H1 (cell line): ENCODE results near the gene CD3D. TPM values are rescaled to one million over a fixed set of nuclear protein-coding genes. Genes with fewer than 3 reads are reported as not detected.

ENCODE experiments used
- CTCF ChIA-PET: fragments of 300-600 bp; sonication (Branson Sonifier 250); formaldehyde crosslinking; loops from one replicate; lab custom pipeline; 2021; ENCODE audit not compliant: partially characterized antibody; lab: Charles Lee
- POLR2A ChIA-PET: fragments of 300-600 bp; sonication (Branson Sonifier 250); formaldehyde crosslinking; loops from one replicate; lab custom pipeline; 2021; ENCODE audit warnings: inconsistent platforms; ENCODE audit not compliant: partially characterized antibody; lab: Charles Lee
- DNase-seq, 2 experiments: peaks; one replicate each; pipeline versions ENCODE4 v3.0.0 to v3.0.0-alpha.2; 2010 to 2022; ENCODE audit warnings: low spot score in 2 of 2, low read depth in 1 of 2, mixed read lengths in 1 of 2
- FAIRE-seq: peaks from 2 replicates; lab custom pipeline; 2011; peaks lifted over from hg19 to GRCh38; lab: Jason Lieb, UNC
- H2AFZ ChIP-seq: 2 replicates; pipeline ENCODE4 v1.8.1; 2012; ENCODE audit warnings: low read length, inconsistent platforms
- H2AK5ac ChIP-seq: 2 replicates; pipeline ENCODE4 v1.6.1; 2013; ENCODE audit warnings: low read depth, low read length
- H2BK120ac ChIP-seq: replicated peaks from 2 replicates; pipeline ENCODE3; 2013; ENCODE audit warnings: low read depth, low read length, inconsistent platforms
- H2BK12ac ChIP-seq: 2 replicates; pipeline ENCODE4 v1.6.1; 2013; ENCODE audit warnings: low read depth, low read length
- H2BK15ac ChIP-seq: 2 replicates; pipeline ENCODE4 v1.6.1; 2013; ENCODE audit warnings: low read length
- H2BK20ac ChIP-seq: 2 replicates; pipeline ENCODE4 v1.6.1; 2013; ENCODE audit warnings: low read length
- H2BK5ac ChIP-seq: 2 replicates; pipeline ENCODE4 v1.6.1; 2013; ENCODE audit warnings: low read depth, low read length
- H3K14ac ChIP-seq: 2 replicates; pipeline ENCODE4 v1.6.1; 2013; ENCODE audit warnings: inconsistent platforms; ENCODE audit not compliant: insufficient read length
- H3K18ac ChIP-seq: 2 replicates; pipeline ENCODE4 v1.6.1; 2013; ENCODE audit warnings: low read length; ENCODE audit errors: extremely low read depth
- H3K23ac ChIP-seq: 2 replicates; pipeline ENCODE4 v1.6.1; 2013; ENCODE audit warnings: inconsistent platforms; ENCODE audit not compliant: insufficient read length
- H3K23me2 ChIP-seq: 2 replicates; pipeline ENCODE4 v1.6.1; 2013; ENCODE audit warnings: low read depth, low read length
- H3K27ac ChIP-seq: 2 replicates; pipeline ENCODE4 v1.6.1; 2011; ENCODE audit warnings: low read depth, low read length, inconsistent platforms
- H3K27me3 ChIP-seq, 4 experiments: replicated peaks in 1 of 4; 1 replicate in 1 of 4; 2 replicates in 3 of 4; pipeline versions ENCODE4 v1.6.1 to v1.8.1; 2011 to 2013; ENCODE audit warnings: low read length in 3 of 4, mild to moderate bottlenecking in 3 of 4, inconsistent platforms in 2 of 4, mixed read lengths in 2 of 4, moderate library complexity in 1 of 4; ENCODE audit not compliant: control insufficient read depth in 3 of 4, insufficient read depth in 3 of 4; ENCODE audit errors: extremely low read depth in 1 of 4
- H3K36me3 ChIP-seq, 4 experiments: 2 replicates each; pipeline versions ENCODE4 v1.6.1 to v1.8.1; 2011 to 2013; ENCODE audit warnings: mild to moderate bottlenecking in 4 of 4, low read length in 3 of 4, moderate library complexity in 2 of 4, control low read depth in 1 of 4, inconsistent platforms in 1 of 4; ENCODE audit not compliant: insufficient read depth in 4 of 4, control insufficient read depth in 2 of 4
- H3K4ac ChIP-seq: replicated peaks from 2 replicates; pipeline ENCODE3; 2013; ENCODE audit warnings: low read length, low read depth, mixed read lengths, inconsistent platforms; ENCODE audit not compliant: insufficient read length
- H3K4me1 ChIP-seq, 4 experiments: replicated peaks in 1 of 4; 1 replicate in 1 of 4; 2 replicates in 3 of 4; pipeline versions ENCODE4 v1.6.1 to v1.8.1; 2011 to 2013; ENCODE audit warnings: low read length in 3 of 4, inconsistent platforms in 2 of 4, mixed read lengths in 1 of 4; ENCODE audit not compliant: insufficient read depth in 4 of 4, control insufficient read depth in 3 of 4
- H3K4me2 ChIP-seq, 2 experiments: 2 replicates each; pipeline versions ENCODE4 v1.6.1 to v1.8.1; 2011 to 2013; ENCODE audit warnings: low read depth in 2 of 2, low read length in 2 of 2, control low read depth in 1 of 2, inconsistent platforms in 1 of 2, mild to moderate bottlenecking in 1 of 2; ENCODE audit not compliant: insufficient read depth in 1 of 2
- H3K4me3 ChIP-seq, 4 experiments: fragments of 200-600, 300-600 bp in 1 of 4; sonication (generic), shearing (Covaris generic), sonication (Bioruptor Twin) in 1 of 4; 2 replicates each; pipeline versions ENCODE4 v1.5.1 to v1.8.1; 2011 to 2016; ENCODE audit warnings: low read length in 4 of 4, low read depth in 3 of 4, control low read depth in 2 of 4, inconsistent platforms in 2 of 4, mild to moderate bottlenecking in 2 of 4, mixed read lengths in 1 of 4, moderate library complexity in 1 of 4; ENCODE audit not compliant: insufficient read depth in 2 of 4; ENCODE audit errors: extremely low read depth in 1 of 4
- H3K56ac ChIP-seq: replicated peaks from 2 replicates; pipeline ENCODE3; 2013; ENCODE audit warnings: low read depth, mild to moderate bottlenecking, mixed read lengths, low read length, inconsistent platforms; ENCODE audit not compliant: insufficient read length
- H3K79me1 ChIP-seq: 2 replicates; pipeline ENCODE4 v1.6.1; 2013; ENCODE audit warnings: low read depth, low read length, control low read depth
- H3K79me2 ChIP-seq, 2 experiments: 2 replicates each; pipeline versions ENCODE4 v1.6.1 to v1.8.1; 2012 to 2013; ENCODE audit warnings: low read length in 2 of 2, mild to moderate bottlenecking in 2 of 2, inconsistent platforms in 1 of 2; ENCODE audit not compliant: insufficient read depth in 2 of 2, control insufficient read depth in 1 of 2
- H3K9ac ChIP-seq, 4 experiments: replicated peaks in 1 of 4; 1 replicate in 1 of 4; 2 replicates in 3 of 4; pipeline versions ENCODE4 v1.6.1 to v1.8.1; 2011 to 2013; ENCODE audit warnings: low read depth in 3 of 4, low read length in 3 of 4, control low read depth in 2 of 4, mild to moderate bottlenecking in 2 of 4, moderate library complexity in 2 of 4, inconsistent platforms in 1 of 4; ENCODE audit errors: extremely low read depth in 1 of 4
- H3K9me3 ChIP-seq, 2 experiments: 2 replicates each; pipeline versions ENCODE4 v1.6.1 to v1.8.1; 2012 to 2013; ENCODE audit warnings: mild to moderate bottlenecking in 2 of 2, moderate library complexity in 2 of 2, control low read depth in 1 of 2, inconsistent platforms in 1 of 2, low read depth in 1 of 2, low read length in 1 of 2, mixed read lengths in 1 of 2; ENCODE audit not compliant: insufficient read depth in 2 of 2
- H4K20me1 ChIP-seq, 2 experiments: replicated peaks in 1 of 2; 2 replicates each; pipeline versions ENCODE3 to v1.8.1; 2011 to 2013; ENCODE audit warnings: inconsistent platforms in 2 of 2, low read length in 2 of 2, mild to moderate bottlenecking in 1 of 2; ENCODE audit not compliant: insufficient read depth in 2 of 2, control insufficient read depth in 1 of 2
- H4K5ac ChIP-seq: 2 replicates; pipeline ENCODE4 v1.6.1; 2013; ENCODE audit warnings: low read length, low read depth, mixed read lengths, inconsistent platforms; ENCODE audit not compliant: insufficient read length
- H4K8ac ChIP-seq: 2 replicates; pipeline ENCODE4 v1.8.0; 2013; ENCODE audit warnings: mild to moderate bottlenecking, moderate library complexity, low read length, inconsistent platforms; ENCODE audit not compliant: insufficient read depth; ENCODE audit errors: extremely low read depth
- H4K91ac ChIP-seq: replicated peaks from 2 replicates; pipeline ENCODE3; 2013; ENCODE audit warnings: low read length, mixed read lengths, inconsistent platforms; ENCODE audit not compliant: insufficient read length
- ASH2L ChIP-seq: fragments of 200-600, 300-600 bp; sonication (generic); IDR thresholded peaks from one replicate; pipeline ENCODE4 v1.7.1; 2017; ENCODE audit warnings: low read length
- EGR1 ChIP-seq: IDR thresholded peaks from 2 replicates; pipeline ENCODE4 v1.6.1; 2011; ENCODE audit warnings: low read depth, low read length, borderline replicate concordance
- EZH2 ChIP-seq: fragments of 200-600 bp; sonication (generic); IDR thresholded peaks from 2 replicates; pipeline ENCODE4 v1.7.1; 2012; ENCODE audit warnings: low read depth, mild to moderate bottlenecking, moderate library complexity, low read length, inconsistent platforms; ENCODE audit not compliant: severe bottlenecking
- GABPA ChIP-seq: IDR thresholded peaks from 2 replicates; pipeline ENCODE4 v1.6.1; 2011; ENCODE audit warnings: mild to moderate bottlenecking, low read length, moderate library complexity, borderline replicate concordance; ENCODE audit not compliant: insufficient read depth
- JUN ChIP-seq: IDR thresholded peaks from 2 replicates; pipeline ENCODE4 v1.6.1; 2011; ENCODE audit warnings: low read depth, mild to moderate bottlenecking, improper control_type of control experiment, low read length
- POLR2A ChIP-seq, 2 experiments: IDR thresholded peaks; 1 replicate in 1 of 2; 2 replicates in 1 of 2; pipeline ENCODE4 v1.6.1; 2011; ENCODE audit warnings: low read depth in 2 of 2, low read length in 2 of 2, mild to moderate bottlenecking in 2 of 2; ENCODE audit errors: control extremely low read depth in 1 of 2
- RBBP5 ChIP-seq: IDR thresholded peaks from 2 replicates; pipeline ENCODE4 v1.7.1; 2012; ENCODE audit warnings: low read depth, mild to moderate bottlenecking, inconsistent platforms, low read length, moderate library complexity, borderline replicate concordance
- RXRA ChIP-seq: IDR thresholded peaks from 2 replicates; pipeline ENCODE4 v1.6.1; 2011; ENCODE audit warnings: low read depth, mild to moderate bottlenecking, low read length, moderate library complexity; ENCODE audit not compliant: insufficient read depth
- TBP ChIP-seq: IDR thresholded peaks from 2 replicates; pipeline ENCODE4 v1.6.1; 2011; ENCODE audit warnings: low read depth, low read length, improper control_type of control experiment
- WGBS, 2 experiments: shearing (Covaris generic) in 1 of 2; methylation state at CpG; one replicate each; pipeline versions ENCODE4 v1.1.6 to v1.1.7; 2013 to 2015; ENCODE audit warnings: low lambda C conversion rate in 2 of 2, mixed read lengths in 2 of 2, inconsistent platforms in 1 of 2, low coverage in 1 of 2, missing lambda C conversion rate in 1 of 2; ENCODE audit not compliant: insufficient replicate concordance in 2 of 2, insufficient coverage in 1 of 2, insufficient read length in 1 of 2; ENCODE audit errors: extremely low coverage in 1 of 2, missing lambda C conversion rate in 1 of 2; 5-methylcytosine and 5-hydroxymethylcytosine counted together
- polyA plus RNA-seq, 7 experiments: library from polyadenylated mRNA; depleted of rRNA in 3 of 7; stranded (reverse) in 5 of 7; unstranded in 2 of 7; fragments of >200 nt in 5 of 7; fragments of 200-250 nt in 2 of 7; gene quantifications; 1 replicate in 5 of 7; 2 replicates in 1 of 7; 4 replicates in 1 of 7; pipeline versions ENCODE4 v1.2.1 to v1.2.3, GENCODE V29; 2011 to 2013; ENCODE audit warnings: missing spikeins in 2 of 7, mixed read lengths in 2 of 7
- total RNA-seq: library from RNA; stranded (reverse); fragmentation: NEBNext Ultra II Directional; extraction: Animal tissue kit (Norgen Biotek cat#: 25700); gene quantifications from 2 replicates; pipeline ENCODE4 v1.2.1, GENCODE V29; 2021
- TF ChIP-seq, protein P1 (sequence below): IDR thresholded peaks from 2 replicates; pipeline ENCODE4 v1.6.1; 2011; ENCODE audit warnings: low read length, improper control_type of control experiment
- TF ChIP-seq, protein P2 (sequence below): IDR thresholded peaks from 2 replicates; pipeline ENCODE4 v1.6.1; 2012; ENCODE audit warnings: low read length, inconsistent platforms

CD3D gene
- total and polyA plus RNA-seq, 2 of the 8 experiments (the other 6 are each of a cell fraction or from before 2014, with no cell fraction given), result not detected

DNA sequence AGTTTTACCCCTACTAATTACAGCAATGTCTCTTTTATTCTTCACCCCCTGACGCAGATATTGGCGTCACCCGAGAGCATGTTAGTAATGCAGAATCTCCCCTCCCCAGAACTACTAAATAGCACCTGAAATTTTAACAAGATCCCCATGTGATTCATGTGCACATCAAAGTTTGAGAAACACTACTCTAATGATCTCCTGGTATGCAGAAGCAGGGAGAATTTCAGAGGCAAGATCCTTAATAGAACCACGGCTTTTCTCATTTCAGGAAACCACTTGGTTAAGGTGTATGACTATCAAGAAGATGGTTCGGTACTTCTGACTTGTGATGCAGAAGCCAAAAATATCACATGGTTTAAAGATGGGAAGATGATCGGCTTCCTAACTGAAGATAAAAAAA, 7.0 kb upstream of the CD3D start:
- Histone ChIP-seq H3K18ac (no peak overlapping the region), H4K91ac (no peak overlapping the region), H3K23ac (no peak overlapping the region), H3K4me2 (no peak overlapping the region), H3K9ac (no peak overlapping the region), H3K79me2 (no peaks in the 10 kb centered on the region), H2AK5ac (no peak overlapping the region), H2AFZ (no peak overlapping the region), H3K14ac (no peak overlapping the region), H3K79me1 (no peaks in the 10 kb centered on the region), H2BK120ac (no peak overlapping the region), H3K4me3 (no peak overlapping the region), H3K27me3 (peaks cover 0 to 3% (median 1%) of the 10 kb centered on the region in 4 experiments; a peak in 2 of 7 replicates), H3K23me2 (no peaks in the 10 kb centered on the region; the same call in 1 of the 2 replicates), H2BK20ac (no peak overlapping the region), H4K20me1 (no peaks in the 10 kb centered on the region), H4K8ac (no peak overlapping the region), H2BK15ac (no peak overlapping the region), H3K27ac (no peak overlapping the region), H3K4ac (no peak overlapping the region), H3K56ac (no peak overlapping the region), H4K5ac (no peak overlapping the region), H3K36me3 (no peaks in the 10 kb centered on the region), H2BK12ac (no peak overlapping the region), H2BK5ac (no peak overlapping the region), H3K4me1 (no peaks in the 10 kb centered on the region), H3K9me3 (no peaks in the 10 kb centered on the region)
- 92% methylated on average over 6 of the region's 6 CpGs; no CpG with 5 or more reads in 1 of the 2 experiments for WGBS, 2 experiments
- DNase-seq (no peak), FAIRE-seq (no peak)
- ChIA-PET CTCF (interaction anchor here (1.2 to 8.9 kb wide), 3 partner anchors 52 to 178 kb away, joined by 3 to 52 read pairs (median 7); no protein-coding TSS in a partner anchor), POLR2A (interaction anchor here (1.5 kb wide), 1 partner anchor 11 kb away, joined by 6 read pairs; no protein-coding TSS in a partner anchor)
- no peak for TF ChIP-seq TBP
- TF ChIP-seq RBBP5, result no peak
- no peak for TF ChIP-seq EGR1
- TF ChIP-seq, protein P1, sequence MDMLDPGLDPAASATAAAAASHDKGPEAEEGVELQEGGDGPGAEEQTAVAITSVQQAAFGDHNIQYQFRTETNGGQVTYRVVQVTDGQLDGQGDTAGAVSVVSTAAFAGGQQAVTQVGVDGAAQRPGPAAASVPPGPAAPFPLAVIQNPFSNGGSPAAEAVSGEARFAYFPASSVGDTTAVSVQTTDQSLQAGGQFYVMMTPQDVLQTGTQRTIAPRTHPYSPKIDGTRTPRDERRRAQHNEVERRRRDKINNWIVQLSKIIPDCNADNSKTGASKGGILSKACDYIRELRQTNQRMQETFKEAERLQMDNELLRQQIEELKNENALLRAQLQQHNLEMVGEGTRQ, result no peak
- no peak for TF ChIP-seq EZH2
- no peak for TF ChIP-seq GABPA
- no peak for TF ChIP-seq RXRA
- TF ChIP-seq JUN, result no peak
- TF ChIP-seq POLR2A (IDR thresholded peaks at IDR 0.05; ENCODE audit: control extremely low read depth in 1 of 2, low read depth in 2 of 2, low read length in 2 of 2), result no peak
- no peak for TF ChIP-seq ASH2L
- TF ChIP-seq, protein P2, sequence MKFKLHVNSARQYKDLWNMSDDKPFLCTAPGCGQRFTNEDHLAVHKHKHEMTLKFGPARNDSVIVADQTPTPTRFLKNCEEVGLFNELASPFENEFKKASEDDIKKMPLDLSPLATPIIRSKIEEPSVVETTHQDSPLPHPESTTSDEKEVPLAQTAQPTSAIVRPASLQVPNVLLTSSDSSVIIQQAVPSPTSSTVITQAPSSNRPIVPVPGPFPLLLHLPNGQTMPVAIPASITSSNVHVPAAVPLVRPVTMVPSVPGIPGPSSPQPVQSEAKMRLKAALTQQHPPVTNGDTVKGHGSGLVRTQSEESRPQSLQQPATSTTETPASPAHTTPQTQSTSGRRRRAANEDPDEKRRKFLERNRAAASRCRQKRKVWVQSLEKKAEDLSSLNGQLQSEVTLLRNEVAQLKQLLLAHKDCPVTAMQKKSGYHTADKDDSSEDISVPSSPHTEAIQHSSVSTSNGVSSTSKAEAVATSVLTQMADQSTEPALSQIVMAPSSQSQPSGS, result no peak
